ENCODE data around the gene CD109.

- TF ChIP-seq POLR2A (IDR thresholded peaks at IDR 0.05; ENCODE audit: low read depth, low read length) (no peak), MEF2A (IDR thresholded peaks at IDR 0.05; ENCODE audit: insufficient read depth, low read depth, low read length) (no peak), POLR2AphosphoS5 (IDR thresholded peaks at IDR 0.05; ENCODE audit: low read length) (no peak), RB1 (IDR thresholded peaks at IDR 0.05; ENCODE audit: borderline replicate concordance) (no peak), CTCF (IDR thresholded peaks at IDR 0.05 in 2 of 3, conservative IDR thresholded peaks at IDR 0.05 in 1 of 3; ENCODE audit: control insufficient read depth in 2 of 3, extremely low read depth in 1 of 3, insufficient read depth in 1 of 3, low read depth in 3 of 3, low read length in 3 of 3) (no peak), NBN (IDR thresholded peaks at IDR 0.05) (no peak), MXI1 (IDR thresholded peaks at IDR 0.05; ENCODE audit: low read depth, low read length) (no peak), EZH2 (IDR thresholded peaks at IDR 0.05; ENCODE audit: borderline replicate concordance, control insufficient read depth, low read depth, low read length) (no peak)
Measured at GRCh38 chr6:73791336-73791735, 95.3 kb downstream of the CD109 start.
